Activated naive CD8-positive, alpha-beta T cell (primary cell): ENCODE measurements around the gene SAMD10.

Experiments
- H3K27ac Mint-ChIP-seq: one replicate; pipeline ENCODE4 v1.8.0; 2021; ENCODE audit warnings: mixed read lengths
- H3K27me3 Mint-ChIP-seq: one replicate; pipeline ENCODE4 v1.8.0; 2021; ENCODE audit warnings: mixed read lengths
- H3K36me3 Mint-ChIP-seq: one replicate; pipeline ENCODE4 v1.8.0; 2021; ENCODE audit warnings: mixed read lengths
- H3K4me1 Mint-ChIP-seq: one replicate; pipeline ENCODE4 v1.8.0; 2021; ENCODE audit warnings: low read depth, mixed read lengths
- H3K4me3 Mint-ChIP-seq: one replicate; pipeline ENCODE4 v1.8.0; 2021; ENCODE audit warnings: mild to moderate bottlenecking, mixed read lengths
- H3K9me3 Mint-ChIP-seq: one replicate; pipeline ENCODE4 v1.8.0; 2021; ENCODE audit warnings: low read depth, mixed read lengths

SAMD10 gene

GRCh38 chr20:63945921-63946920 lies 33.2 kb downstream of the SAMD10 start:
- Mint-ChIP-seq H3K4me3 (no peak overlapping the region), H3K4me1 (peaks cover 38% of the 10 kb centered on the region), H3K27ac (no peak overlapping the region), H3K9me3 (no peaks in the 10 kb centered on the region), H3K36me3 (no peaks in the 10 kb centered on the region), H3K27me3 (no peaks in the 10 kb centered on the region)

- no peak overlapping the region for H3K4me3 Mint-ChIP-seq
- H3K27me3 Mint-ChIP-seq = no peaks in the 10 kb centered on the region
- no peak overlapping the region for H3K27ac Mint-ChIP-seq
- no peaks in the 10 kb centered on the region for H3K9me3 Mint-ChIP-seq
- peaks cover 40% of the 10 kb centered on the region for H3K4me1 Mint-ChIP-seq
- no peaks in the 10 kb centered on the region for H3K36me3 Mint-ChIP-seq
Observed at GRCh38 chr20:63945031-63945658, 34.3 kb downstream of the SAMD10 start.

GRCh38 chr20:63944078-63944941 lies 35.1 kb downstream of the SAMD10 start:
- Mint-ChIP-seq H3K36me3 (no peaks in the 10 kb centered on the region), H3K27ac (no peak overlapping the region), H3K9me3 (no peaks in the 10 kb centered on the region), H3K4me3 (no peak overlapping the region), H3K27me3 (no peaks in the 10 kb centered on the region), H3K4me1 (peaks cover 34% of the 10 kb centered on the region)

- H3K4me3 Mint-ChIP-seq = no peak overlapping the region
- H3K27me3 Mint-ChIP-seq = no peaks in the 10 kb centered on the region
- H3K27ac Mint-ChIP-seq = no peak overlapping the region
- H3K36me3 Mint-ChIP-seq = no peaks in the 10 kb centered on the region
- H3K9me3 Mint-ChIP-seq = no peaks in the 10 kb centered on the region
- peaks cover 28% of the 10 kb centered on the region for H3K4me1 Mint-ChIP-seq
Observed at GRCh38 chr20:63943808-63944077, 35.7 kb downstream of the SAMD10 start.

GRCh38 chr20:63942969-63943807 lies 36.3 kb downstream of the SAMD10 start:
- Mint-ChIP-seq H3K27me3 (no peaks in the 10 kb centered on the region), H3K27ac (no peak overlapping the region), H3K4me3 (no peak overlapping the region), H3K36me3 (no peaks in the 10 kb centered on the region), H3K9me3 (no peaks in the 10 kb centered on the region), H3K4me1 (peaks cover 24% of the 10 kb centered on the region)

GRCh38 chr20:63942250-63942951 lies 37.0 kb downstream of the SAMD10 start:
- no peaks in the 10 kb centered on the region for H3K27me3 Mint-ChIP-seq
- peaks cover 17% of the 10 kb centered on the region for H3K4me1 Mint-ChIP-seq
- H3K36me3 Mint-ChIP-seq = peaks cover 2% of the 10 kb centered on the region
- H3K4me3 Mint-ChIP-seq = no peak overlapping the region
- no peaks in the 10 kb centered on the region for H3K9me3 Mint-ChIP-seq
- H3K27ac Mint-ChIP-seq = peak overlapping the region; percentile 70

GRCh38 chr20:63941282-63942081 lies 38.0 kb downstream of the SAMD10 start:
- H3K36me3 Mint-ChIP-seq = peaks cover 2% of the 10 kb centered on the region
- peaks cover 10% of the 10 kb centered on the region for H3K4me1 Mint-ChIP-seq
- H3K9me3 Mint-ChIP-seq = no peaks in the 10 kb centered on the region
- H3K27me3 Mint-ChIP-seq = no peaks in the 10 kb centered on the region
- H3K4me3 Mint-ChIP-seq = no peak overlapping the region
- no peak overlapping the region for H3K27ac Mint-ChIP-seq

GRCh38 chr20:63940472-63941266 lies 38.8 kb downstream of the SAMD10 start:
- Mint-ChIP-seq H3K4me3 (no peak overlapping the region), H3K9me3 (no peaks in the 10 kb centered on the region), H3K27me3 (no peaks in the 10 kb centered on the region), H3K27ac (no peak overlapping the region), H3K4me1 (peaks cover 9% of the 10 kb centered on the region), H3K36me3 (peaks cover 2% of the 10 kb centered on the region)

GRCh38 chr20:63940071-63940471 lies 39.4 kb downstream of the SAMD10 start:
- Mint-ChIP-seq H3K36me3 (peaks cover 2% of the 10 kb centered on the region), H3K9me3 (no peaks in the 10 kb centered on the region), H3K4me3 (no peak overlapping the region), H3K27me3 (no peaks in the 10 kb centered on the region), H3K27ac (no peak overlapping the region), H3K4me1 (peaks cover 7% of the 10 kb centered on the region)

- Mint-ChIP-seq H3K27ac (no peak overlapping the region), H3K4me1 (peaks cover 8% of the 10 kb centered on the region), H3K4me3 (no peak overlapping the region), H3K9me3 (no peaks in the 10 kb centered on the region), H3K36me3 (peaks cover 2% of the 10 kb centered on the region), H3K27me3 (no peaks in the 10 kb centered on the region)
Observed at GRCh38 chr20:63939061-63939935, 40.1 kb downstream of the SAMD10 start.

GRCh38 chr20:63937596-63937995 lies 41.8 kb downstream of the SAMD10 start:
- Mint-ChIP-seq H3K9me3 (no peaks in the 10 kb centered on the region), H3K27ac (no peak overlapping the region), H3K27me3 (no peaks in the 10 kb centered on the region), H3K4me1 (peaks cover 8% of the 10 kb centered on the region), H3K4me3 (no peak overlapping the region), H3K36me3 (peaks cover 2% of the 10 kb centered on the region)

- Mint-ChIP-seq H3K27ac (no peak overlapping the region), H3K36me3 (peaks cover 2% of the 10 kb centered on the region), H3K4me3 (no peak overlapping the region), H3K4me1 (peaks cover 1% of the 10 kb centered on the region), H3K9me3 (no peaks in the 10 kb centered on the region), H3K27me3 (no peaks in the 10 kb centered on the region)
Observed at GRCh38 chr20:63935447-63935846, 44.0 kb downstream of the SAMD10 start.
